ENCODE measurements around the gene NAT8L. TPM values are rescaled to one million over a fixed set of nuclear protein-coding genes. Genes with fewer than 3 reads are reported as not detected.

Gene NAT8L
- polyA plus RNA-seq, 1 donor from 2014 or later = 12.6 TPM

- H3K36me3 ChIP-seq (ENCODE audit: insufficient read depth, low read length) = no peaks in the 10 kb centered on the region
- no peak overlapping the region for H3K27ac ChIP-seq (ENCODE audit: low read length)
These were observed 8.5 kb downstream of the NAT8L start for GRCh38 chr4:2067446-2068197.

DNA sequence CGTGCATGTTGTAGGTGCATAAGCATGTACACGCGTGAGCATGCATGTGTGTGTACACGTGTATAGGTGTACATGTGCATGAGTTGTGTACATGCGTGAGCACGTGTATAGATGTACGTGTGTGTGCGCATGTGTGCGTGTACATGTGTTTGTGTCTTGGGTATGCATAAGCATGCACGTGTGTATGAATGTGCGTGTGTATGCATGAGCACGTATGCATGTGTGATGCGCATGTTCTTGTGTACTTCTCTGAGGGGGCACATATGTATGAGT lies 9.0 kb downstream of the NAT8L start:
- Histone ChIP-seq H3K27me3 (ENCODE audit: insufficient read depth, low read depth, low read length) (no peaks in the 10 kb centered on the region), H3K79me2 (replicated peaks; ENCODE audit: insufficient read depth, low read length) (no peaks in the 10 kb centered on the region), H3K4me3 (ENCODE audit: low read length) (no peak overlapping the region), H3K4me2 (ENCODE audit: low read length) (no peak overlapping the region), H3K36me3 (ENCODE audit: insufficient read depth, low read length) (no peaks in the 10 kb centered on the region), H3K27ac (ENCODE audit: low read length) (no peak overlapping the region), H3K9ac (ENCODE audit: low read length) (no peak overlapping the region), H4K20me1 (ENCODE audit: insufficient read depth) (no peaks in the 10 kb centered on the region), H3F3A (ENCODE audit: insufficient read depth, low read length, poor library complexity, severe bottlenecking) (no peaks in the 10 kb centered on the region), H3K9me2 (ENCODE audit: insufficient read depth, low read length) (no peaks in the 10 kb centered on the region), H2AFZ (ENCODE audit: low read depth, low read length) (no peak overlapping the region), H3K9me3 (ENCODE audit: low read length) (no peaks in the 10 kb centered on the region)
- TF ChIP-seq POLR2AphosphoS5 (IDR thresholded peaks at IDR 0.05) (peak; percentile 6), RAD21 (conservative IDR thresholded peaks at IDR 0.05) (no peak)

More at GRCh38 chr4:2067446-2068197, 8.5 kb downstream of the NAT8L start:
- no peak overlapping the region for H2AFZ ChIP-seq (ENCODE audit: low read depth, low read length)
- no peaks in the 10 kb centered on the region for H3F3A ChIP-seq (ENCODE audit: insufficient read depth, low read length, poor library complexity, severe bottlenecking)
- no peaks in the 10 kb centered on the region for H3K9me3 ChIP-seq (ENCODE audit: low read length)
- no peak overlapping the region for H3K9ac ChIP-seq (ENCODE audit: low read length)
- no peaks in the 10 kb centered on the region for H3K79me2 ChIP-seq (replicated peaks; ENCODE audit: insufficient read depth, low read length)
- no peak overlapping the region for H3K4me3 ChIP-seq (ENCODE audit: low read length)
- H4K20me1 ChIP-seq (ENCODE audit: insufficient read depth) = no peaks in the 10 kb centered on the region
- no peak for TF ChIP-seq SMC3 (conservative IDR thresholded peaks at IDR 0.05; ENCODE audit: poor library complexity)
- TF ChIP-seq MXI1 (conservative IDR thresholded peaks at IDR 0.05; ENCODE audit: poor library complexity, severe bottlenecking) = no peak
- TF ChIP-seq REST (IDR thresholded peaks at IDR 0.05; ENCODE audit: borderline replicate concordance) = no peak
- H3K27me3 ChIP-seq (ENCODE audit: insufficient read depth, low read depth, low read length) = no peaks in the 10 kb centered on the region
- no peak overlapping the region for H3K4me2 ChIP-seq (ENCODE audit: low read length)
- no peaks in the 10 kb centered on the region for H3K9me2 ChIP-seq (ENCODE audit: insufficient read depth, low read length)

DNA sequence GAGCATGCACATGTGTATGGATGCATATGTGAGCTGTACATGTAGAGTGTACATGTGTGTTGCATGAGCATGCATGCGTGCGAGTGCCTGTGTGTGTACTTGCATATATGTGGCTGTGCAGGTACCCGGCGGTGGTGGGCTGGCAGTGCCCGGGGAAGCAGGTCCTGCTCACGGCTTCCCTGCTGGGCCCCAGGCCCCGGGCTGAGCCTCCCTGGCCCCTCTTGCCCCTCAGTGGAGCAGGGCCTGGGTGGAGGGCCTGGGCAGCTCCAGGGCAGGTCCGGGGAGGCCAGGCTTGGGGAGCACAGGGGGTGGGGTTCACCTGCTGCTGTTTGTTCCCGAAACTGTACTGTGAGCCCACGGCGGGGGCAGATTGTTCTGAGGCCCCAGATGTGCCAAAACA lies 9.4 kb downstream of the NAT8L start:
- TF ChIP-seq CTCF (IDR thresholded peaks at IDR 0.05; ENCODE audit: poor library complexity, severe bottlenecking) (no peak), EP300 (conservative IDR thresholded peaks at IDR 0.05; ENCODE audit: poor library complexity, severe bottlenecking) (no peak), RAD21 (conservative IDR thresholded peaks at IDR 0.05) (no peak), POLR2AphosphoS5 (IDR thresholded peaks at IDR 0.05) (no peak), SMC3 (conservative IDR thresholded peaks at IDR 0.05; ENCODE audit: poor library complexity) (no peak), MXI1 (conservative IDR thresholded peaks at IDR 0.05; ENCODE audit: poor library complexity, severe bottlenecking) (no peak)
- no peak overlapping the region for H3K4me2 ChIP-seq (ENCODE audit: low read length)
- no peaks in the 10 kb centered on the region for H3K9me3 ChIP-seq (ENCODE audit: low read length)
- no peaks in the 10 kb centered on the region for H3F3A ChIP-seq (ENCODE audit: insufficient read depth, low read length, poor library complexity, severe bottlenecking)
- H3K9me2 ChIP-seq (ENCODE audit: insufficient read depth, low read length) = no peaks in the 10 kb centered on the region
- H2AFZ ChIP-seq (ENCODE audit: low read depth, low read length) = no peak overlapping the region
- no peaks in the 10 kb centered on the region for H4K20me1 ChIP-seq (ENCODE audit: insufficient read depth)
- no peaks in the 10 kb centered on the region for H3K79me2 ChIP-seq (replicated peaks; ENCODE audit: insufficient read depth, low read length)
- H3K27ac ChIP-seq (ENCODE audit: low read length) = no peak overlapping the region
- no peaks in the 10 kb centered on the region for H3K36me3 ChIP-seq (ENCODE audit: insufficient read depth, low read length)
- H3K9ac ChIP-seq (ENCODE audit: low read length) = no peak overlapping the region
- no peak overlapping the region for H3K4me3 ChIP-seq (ENCODE audit: low read length)
- no peaks in the 10 kb centered on the region for H3K27me3 ChIP-seq (ENCODE audit: insufficient read depth, low read depth, low read length)

Data from neural cell (in vitro differentiated cells).